Renal cortex interstitium (tissue), 11 donors: ENCODE results near the gene HERPUD1. TPM values are rescaled to one million over a fixed set of nuclear protein-coding genes. Genes with fewer than 3 reads are reported as not detected.
"Not testable (repeated sequence)": the region's sequence is repeated elsewhere in the genome, so short reads cannot be mapped to it uniquely, and the experiment has no call there.

ENCODE experiments used
- DNase-seq, 11 donors: peaks; one replicate each; pipeline ENCODE4 v3.0.0-alpha.2; 2013; ENCODE audit warnings: low read depth in 9 of 11, low spot score in 4 of 11; ENCODE audit errors: extremely low read depth in 1 of 11
- polyA plus RNA-seq, 3 donors: library from polyadenylated mRNA; unstranded; fragments of 120-200 nt; gene quantifications; one replicate each; pipeline ENCODE4 v1.2.1, GENCODE V29; 2013; ENCODE audit not compliant: insufficient read length in 3 of 3

HERPUD1 gene
- polyA plus RNA-seq, 3 donors, result 111 to 145 (median 131) TPM

- no peak for DNase-seq
Observed at GRCh38 chr16:56985962-56986360, 54.0 kb downstream of the HERPUD1 start.

DNA sequence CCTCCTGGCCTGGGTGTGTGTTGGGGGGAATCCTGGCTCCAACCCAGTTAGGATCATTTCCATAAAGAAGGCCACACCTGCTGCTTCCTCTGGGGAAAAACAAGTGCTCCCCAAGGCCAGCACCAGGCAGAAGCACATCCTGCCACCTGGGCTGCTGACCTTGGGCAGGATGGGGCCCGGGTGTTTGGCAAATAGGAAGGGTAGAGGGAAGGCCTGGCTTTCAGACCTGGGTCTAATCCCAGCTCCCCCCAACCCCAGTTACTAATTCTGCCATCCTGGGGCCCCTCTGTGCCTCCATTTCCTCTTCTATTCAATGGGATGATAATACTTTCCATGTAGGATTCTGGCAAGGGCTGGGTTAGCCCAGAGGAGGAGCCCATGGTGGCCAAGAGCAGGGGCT, 54.4 kb downstream of the HERPUD1 start:
- DNase-seq, result no peak

GRCh38 chr16:56986908-56987307, 55.0 kb downstream of the HERPUD1 start:
- not testable (repeated sequence) for DNase-seq

- DNase-seq, result no peak
Observed at GRCh38 chr16:56987692-56988091, 55.8 kb downstream of the HERPUD1 start.

DNA sequence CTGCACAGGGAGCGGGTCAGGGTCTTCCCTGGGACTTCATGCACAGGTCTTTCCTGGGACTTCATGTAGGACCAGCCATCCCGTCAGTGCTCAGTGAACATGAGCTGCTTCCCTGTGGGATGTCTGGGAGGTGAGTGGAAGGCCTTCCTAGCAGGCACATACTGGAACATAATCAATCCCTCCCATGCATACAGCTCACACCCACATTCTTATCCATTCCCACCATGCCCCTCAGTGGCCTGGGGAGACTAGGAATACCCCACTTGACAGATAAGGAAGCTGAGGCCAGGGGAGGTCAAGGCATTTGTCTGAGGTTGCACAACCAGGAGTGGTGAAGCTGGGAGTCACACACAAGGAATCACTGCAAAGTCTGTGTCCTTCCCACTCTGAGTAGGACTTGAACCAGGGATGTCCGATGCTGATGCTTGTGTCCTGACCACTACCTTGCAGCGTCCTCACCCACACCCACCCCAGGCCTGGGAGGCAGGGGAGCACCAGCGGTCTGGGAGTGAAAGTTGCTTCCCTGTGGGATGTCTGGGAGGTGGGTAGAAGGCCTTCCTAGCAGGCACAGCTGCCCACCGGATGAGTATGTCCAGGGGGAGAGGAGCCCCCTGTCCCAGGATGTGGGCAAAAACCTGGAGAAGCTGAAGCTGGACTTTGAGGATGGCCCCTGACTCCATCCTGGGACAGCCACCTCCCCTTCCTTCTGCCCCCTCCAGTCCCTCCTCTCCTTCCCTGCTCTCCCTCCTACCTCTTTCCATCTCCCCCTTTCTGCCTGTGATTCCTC, 56.4 kb downstream of the HERPUD1 start:
- DNase-seq, result no peak

DNA sequence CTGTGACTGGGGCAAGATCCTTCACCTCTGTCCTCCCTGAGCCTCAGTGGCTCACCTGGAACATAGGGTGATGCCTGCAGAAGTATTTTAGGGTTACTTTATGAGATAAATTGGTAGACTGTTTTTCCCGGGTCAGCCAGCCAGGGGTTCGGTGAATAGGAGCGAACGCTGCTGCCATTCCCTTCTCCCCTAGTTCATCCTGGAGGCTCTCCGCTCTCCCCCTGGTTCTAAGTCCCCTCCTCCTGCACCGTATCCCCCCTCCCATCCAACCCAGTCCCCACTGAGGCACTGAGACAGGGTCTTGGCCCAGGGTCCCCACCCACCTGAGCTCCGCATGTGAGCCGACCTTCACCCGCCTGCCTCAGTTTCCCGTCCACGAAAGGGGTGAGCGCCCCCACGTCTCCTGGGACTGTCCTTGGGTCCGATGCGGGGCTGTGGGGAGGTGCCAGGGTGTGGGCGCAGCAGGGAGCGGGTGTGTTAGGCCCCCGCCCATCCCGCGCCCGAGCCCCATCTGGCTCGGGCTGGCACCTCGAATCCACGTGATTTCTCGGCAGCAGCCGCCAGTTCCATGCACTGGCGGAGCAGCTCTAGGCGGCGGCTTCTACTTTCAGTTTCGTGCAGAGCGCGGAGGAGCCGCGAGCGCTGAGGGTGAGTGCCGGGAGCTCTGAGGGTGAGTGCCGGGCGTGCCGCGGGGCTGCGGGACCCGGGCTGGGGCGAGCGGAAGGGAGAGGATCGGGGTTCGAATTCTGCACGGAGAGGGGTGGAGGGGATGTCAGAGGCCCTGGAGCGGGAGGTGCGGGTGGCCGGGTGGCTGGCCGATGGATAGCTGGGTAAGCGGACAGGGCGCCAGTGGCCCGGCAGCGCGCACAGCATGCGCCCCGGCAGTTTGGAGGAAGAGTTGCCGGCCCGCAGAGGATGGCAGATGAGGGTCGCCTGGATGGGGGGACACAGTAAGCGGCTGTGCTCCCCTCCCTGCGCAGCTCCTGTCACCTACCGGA, 57.3 kb downstream of the HERPUD1 start, which contains the start of gene NLRC5:
Gene NLRC5, plus strand, starts transcription at position 610 of the 998 bp plus-strand sequence. CDS start 31,156 bp downstream, outside the sequence.
- DNase-seq, result peak; percentile 41 to 68 (median 64)

DNA sequence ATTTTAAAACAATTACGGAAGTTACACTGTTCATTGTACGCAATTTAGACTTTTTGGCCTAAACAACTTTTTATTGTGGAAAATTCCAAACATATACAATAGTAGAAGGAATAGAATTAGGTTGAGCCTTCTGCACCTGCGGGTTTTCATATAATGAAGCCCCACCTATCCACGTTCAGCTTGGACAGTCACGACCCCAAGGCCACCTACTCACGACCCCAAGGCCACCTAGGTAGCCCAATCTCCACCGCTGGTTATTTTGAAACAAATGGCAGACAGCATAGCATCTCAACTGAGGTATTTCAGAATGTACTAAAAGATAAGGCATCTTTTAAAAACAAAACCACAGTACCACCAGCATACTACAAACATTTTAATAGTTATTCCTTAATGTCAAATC, 58.0 kb downstream of the HERPUD1 start:
- DNase-seq, result no peak

- DNase-seq, result no peak
Observed at GRCh38 chr16:56990407-56991286, 58.7 kb downstream of the HERPUD1 start.

- not testable (repeated sequence) for DNase-seq
Observed at GRCh38 chr16:56992431-56992830, 60.5 kb downstream of the HERPUD1 start.

GRCh38 chr16:56993204-56993603, 61.3 kb downstream of the HERPUD1 start:
- no peak for DNase-seq

DNA sequence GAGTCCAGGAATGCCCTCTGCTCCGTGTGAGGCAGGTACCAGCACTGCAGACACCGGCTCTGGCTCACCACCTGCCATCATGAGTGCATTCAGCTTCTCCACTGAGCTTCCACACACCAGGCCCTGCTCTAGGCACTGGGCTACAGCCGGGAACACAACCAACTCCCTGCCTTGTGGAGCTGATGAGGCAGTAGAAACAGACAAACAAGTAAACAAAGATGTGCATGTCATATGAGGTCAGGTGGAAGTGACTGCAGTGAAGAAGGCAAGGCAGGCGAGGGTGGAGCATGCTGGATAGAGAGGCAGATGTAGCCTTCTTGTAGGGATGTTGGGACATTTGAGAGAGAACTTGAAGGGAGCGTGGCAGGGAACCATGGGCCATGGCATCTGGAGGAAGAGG, 62.4 kb downstream of the HERPUD1 start:
- DNase-seq, result no peak

Other genes with a start within 250 kb of the HERPUD1 start
- 10 to 100 TPM; 24.8 to 30.2 (median 27.0) TPM for gene MT1X, start 249.7 kb upstream of the HERPUD1 start, polyA plus RNA-seq
- 100 to 1,000 TPM in 1 of 3 donors, 10 to 100 TPM in 2; 82.7 to 106 (median 89.4) TPM for gene NUP93, start 202.0 kb upstream of the HERPUD1 start, polyA plus RNA-seq
- gene SLC12A3, start 66.9 kb upstream of the HERPUD1 start, polyA plus RNA-seq, result 10 to 100 TPM; 16.5 to 49.8 (median 20.8) TPM
- gene CETP, start 29.8 kb downstream of the HERPUD1 start, polyA plus RNA-seq, result 10 to 100 TPM; 10.2 to 11.9 (median 11.7) TPM
- gene NLRC5, start 57.4 kb downstream of the HERPUD1 start, polyA plus RNA-seq, result 1 to 10 TPM; 2.3 to 4.2 (median 2.6) TPM
- 10 to 100 TPM; 29.6 to 35.4 (median 31.4) TPM for gene CPNE2, start 160.4 kb downstream of the HERPUD1 start, polyA plus RNA-seq